ENCODE results near the gene PDGFA.

The PDGFA gene

DNA sequence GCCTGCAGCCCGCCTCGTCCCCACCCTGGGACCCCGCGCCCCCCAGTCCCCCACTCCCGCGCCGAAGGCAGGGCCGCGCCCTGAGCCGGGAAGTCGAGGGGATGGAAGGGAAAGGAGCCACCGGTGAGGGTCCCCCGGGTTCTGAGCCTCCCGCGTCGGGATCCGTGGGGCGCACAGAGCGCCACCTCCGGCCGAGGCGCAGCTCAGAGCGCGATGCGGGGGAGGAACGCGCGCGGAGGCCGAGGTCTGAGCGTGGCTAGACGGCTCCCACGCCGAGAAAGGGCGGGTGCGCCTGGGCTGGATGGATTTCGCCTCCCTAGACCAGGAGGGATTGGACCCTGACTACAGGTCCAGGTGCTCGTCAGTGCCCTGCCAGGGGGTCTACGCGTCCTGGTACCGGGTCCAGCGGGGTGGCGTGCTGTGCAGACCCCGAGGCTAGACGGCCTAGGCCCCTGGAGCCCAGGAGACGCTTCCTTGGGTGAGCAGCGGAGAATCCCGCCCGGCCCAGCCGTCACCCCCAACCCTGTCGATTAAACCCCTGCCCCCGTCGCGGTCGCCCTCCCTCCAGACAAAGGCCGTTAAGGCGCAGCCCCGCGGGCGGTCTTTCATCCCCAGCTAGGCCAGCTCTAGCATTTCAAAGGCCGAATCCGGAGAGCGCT is 986 bp upstream of the PDGFA start:
- peak overlapping the region; percentile 44 for H3K4me3 ChIP-seq (ENCODE audit: low read depth, low read length)
- no peak for DNase-seq (ENCODE audit: low read depth)

DNA sequence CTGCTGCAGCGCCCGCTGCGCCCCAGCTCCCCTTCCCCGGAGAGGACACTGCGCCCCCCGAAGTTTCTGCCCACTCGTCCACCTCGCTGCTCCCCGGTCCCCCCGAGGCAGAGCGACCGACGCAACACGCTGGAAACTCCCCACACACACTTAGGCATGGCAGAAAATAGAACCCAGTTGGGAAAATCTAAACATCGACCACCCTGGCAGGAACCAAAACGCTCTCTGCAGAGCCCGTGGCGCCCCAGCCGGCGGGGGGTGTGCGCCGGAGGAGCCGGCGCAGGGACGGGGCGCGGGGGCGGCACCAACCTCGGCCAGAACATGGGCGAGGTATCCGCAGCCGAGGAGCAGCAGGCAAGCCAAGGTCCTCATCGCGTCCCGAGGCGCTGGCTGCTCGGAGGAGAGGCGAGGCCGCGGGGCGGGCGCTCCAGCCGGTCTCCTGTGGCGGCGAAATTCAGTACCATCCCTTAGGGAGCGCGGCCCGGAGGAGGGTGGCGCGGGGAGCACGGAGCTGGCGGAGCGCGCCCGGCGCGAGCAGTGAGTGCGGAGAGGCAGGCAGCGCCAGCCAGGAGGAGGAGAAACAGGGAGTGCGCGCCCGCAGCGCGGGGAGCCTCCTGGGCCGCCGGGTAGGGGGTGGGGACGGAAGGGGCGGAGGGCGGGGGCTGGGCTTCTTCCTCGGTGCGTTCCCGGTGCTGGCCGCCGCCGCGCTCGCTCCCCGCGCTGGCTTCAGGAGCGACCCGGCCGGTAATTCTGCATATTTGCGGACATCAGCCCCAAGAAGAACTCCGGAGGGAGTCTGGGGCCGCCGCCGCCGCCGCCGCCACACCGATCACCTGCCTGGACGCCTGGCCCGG is 789 bp downstream of the PDGFA start:
- H3K4me3 ChIP-seq (ENCODE audit: low read depth, low read length): peak overlapping the region; percentile 64
- DNase-seq (ENCODE audit: low read depth): no peak

DNA sequence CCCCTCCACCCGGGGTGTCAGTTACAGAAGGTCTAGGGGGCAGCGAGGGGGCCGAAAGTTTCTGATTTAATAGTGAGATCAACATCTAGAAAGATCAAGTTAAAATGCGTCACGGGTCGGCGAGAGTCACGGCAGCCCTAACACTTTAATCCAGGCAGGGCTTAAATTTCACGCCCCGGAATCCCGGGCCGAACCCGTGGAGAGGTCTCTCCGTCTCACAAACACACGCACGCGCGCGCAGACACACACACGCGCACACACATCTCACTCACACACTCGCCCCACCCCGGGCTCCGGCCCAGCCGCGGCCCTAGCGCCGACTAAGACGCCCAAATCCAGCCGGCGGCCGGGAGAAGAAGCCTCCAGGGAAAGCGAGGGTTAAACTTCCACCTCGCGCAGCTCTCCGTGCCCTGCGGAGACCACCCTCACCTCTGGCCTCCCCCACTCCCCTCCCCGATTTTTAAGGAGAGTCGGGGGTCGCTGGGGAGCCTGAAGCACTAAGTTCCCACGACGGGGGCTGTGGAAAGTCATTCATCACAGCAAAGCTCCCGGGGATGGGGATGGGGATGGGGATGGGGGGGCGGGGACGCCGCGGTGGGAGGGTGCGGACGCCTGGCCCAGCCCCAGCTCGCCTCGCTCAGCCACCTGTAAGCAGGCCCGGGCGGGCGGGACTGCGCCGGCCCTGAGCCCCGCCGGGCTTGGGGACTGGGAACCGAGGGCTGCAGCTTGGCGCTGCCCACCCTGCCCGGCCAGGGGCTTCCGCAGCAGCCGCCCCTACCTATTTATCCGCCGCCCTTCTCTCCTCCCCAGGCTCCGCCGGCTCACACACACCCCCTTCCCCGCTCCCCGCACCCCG is 1.6 kb downstream of the PDGFA start:
- peak overlapping the region; percentile 64 for H3K4me3 ChIP-seq (ENCODE audit: low read depth, low read length)
- no peak for DNase-seq (ENCODE audit: low read depth)

DNA sequence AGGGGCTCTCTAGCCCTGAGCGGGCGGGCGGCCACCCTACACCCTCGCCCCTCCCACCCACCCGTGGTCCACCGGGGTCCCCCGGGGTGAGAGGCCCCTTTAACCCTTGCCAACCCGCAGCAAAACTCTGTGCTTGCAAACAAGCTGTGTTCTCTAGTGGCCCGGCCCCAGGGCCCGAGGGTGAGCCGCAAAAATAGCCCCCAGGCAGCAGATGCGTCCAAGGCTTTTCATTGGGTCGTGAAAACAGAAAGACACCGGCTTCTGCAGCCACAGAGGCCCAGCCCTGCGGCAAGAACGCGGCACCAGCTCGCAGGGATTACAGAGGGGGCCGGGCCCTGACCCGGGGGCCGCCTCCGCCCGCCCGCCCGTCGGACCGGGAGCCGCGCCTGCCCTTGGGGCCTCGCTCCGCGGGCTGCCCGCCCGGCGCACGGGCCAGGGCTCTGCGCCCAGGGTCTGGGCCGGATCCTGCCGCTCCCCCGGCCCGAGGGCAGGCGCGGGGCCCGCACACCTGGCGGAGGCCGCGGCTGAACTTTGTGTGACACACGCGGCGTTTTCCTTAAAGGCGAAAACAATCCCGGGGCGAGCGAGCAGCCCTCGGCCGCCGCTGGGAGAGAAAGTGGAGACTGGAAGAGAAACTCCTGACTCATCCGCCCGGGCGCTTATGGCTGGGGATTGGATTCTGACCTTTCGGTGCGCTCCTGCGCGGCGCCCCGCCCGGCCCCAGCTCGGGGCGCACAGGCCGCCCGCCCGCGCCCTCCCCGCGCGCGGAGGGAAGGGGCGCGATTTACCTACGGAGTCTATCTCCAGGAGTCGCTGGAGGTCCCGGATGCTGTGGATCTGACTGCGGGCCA is 2.8 kb downstream of the PDGFA start:
- DNase-seq (ENCODE audit: low read depth): no peak
- peak overlapping the region; percentile 64 for H3K4me3 ChIP-seq (ENCODE audit: low read depth, low read length)

DNA sequence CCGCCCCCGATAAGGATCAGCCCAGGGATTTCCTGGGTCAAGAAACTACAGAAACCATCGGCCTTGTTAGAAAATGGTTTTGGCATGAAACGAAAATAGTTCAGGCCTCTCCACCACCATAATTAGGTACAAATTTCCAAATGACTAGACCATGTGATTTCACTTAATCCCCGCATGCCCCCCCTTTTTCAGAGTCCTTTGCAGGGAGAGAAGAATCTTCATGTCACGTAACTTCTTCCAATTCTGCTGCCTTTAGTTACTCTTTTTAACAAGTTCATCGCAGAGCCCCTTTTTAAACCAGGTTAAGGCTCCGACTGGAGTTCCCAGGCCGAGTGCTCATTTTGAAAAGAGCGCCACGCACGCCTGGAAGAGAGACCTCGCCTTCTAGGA is 3.4 kb downstream of the PDGFA start:
- DNase-seq (ENCODE audit: low read depth): no peak
- peak overlapping the region; percentile 22 for H3K4me3 ChIP-seq (ENCODE audit: low read depth, low read length)

DNA sequence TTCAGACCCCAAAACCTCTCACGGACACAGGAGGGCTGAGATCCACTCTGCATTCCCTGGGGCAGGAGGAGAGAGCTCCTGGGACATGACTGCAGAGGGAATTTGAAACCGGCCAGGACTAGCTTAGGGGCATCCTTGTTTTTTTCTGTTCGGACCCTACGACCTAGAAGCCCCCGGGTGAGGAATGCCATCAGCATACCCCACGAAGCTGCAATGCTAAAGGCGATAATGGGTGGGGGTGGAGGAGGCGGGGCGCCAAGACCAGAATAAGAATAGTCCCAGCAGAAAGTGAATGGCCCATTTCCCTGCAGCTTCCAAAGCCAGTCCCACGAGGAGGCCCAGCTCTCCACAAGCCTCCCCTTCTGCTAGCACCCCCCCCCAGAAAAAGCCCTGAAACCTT is 4.0 kb downstream of the PDGFA start:
- no peak overlapping the region for H3K4me3 ChIP-seq (ENCODE audit: low read depth, low read length)
- no peak for DNase-seq (ENCODE audit: low read depth)

DNA sequence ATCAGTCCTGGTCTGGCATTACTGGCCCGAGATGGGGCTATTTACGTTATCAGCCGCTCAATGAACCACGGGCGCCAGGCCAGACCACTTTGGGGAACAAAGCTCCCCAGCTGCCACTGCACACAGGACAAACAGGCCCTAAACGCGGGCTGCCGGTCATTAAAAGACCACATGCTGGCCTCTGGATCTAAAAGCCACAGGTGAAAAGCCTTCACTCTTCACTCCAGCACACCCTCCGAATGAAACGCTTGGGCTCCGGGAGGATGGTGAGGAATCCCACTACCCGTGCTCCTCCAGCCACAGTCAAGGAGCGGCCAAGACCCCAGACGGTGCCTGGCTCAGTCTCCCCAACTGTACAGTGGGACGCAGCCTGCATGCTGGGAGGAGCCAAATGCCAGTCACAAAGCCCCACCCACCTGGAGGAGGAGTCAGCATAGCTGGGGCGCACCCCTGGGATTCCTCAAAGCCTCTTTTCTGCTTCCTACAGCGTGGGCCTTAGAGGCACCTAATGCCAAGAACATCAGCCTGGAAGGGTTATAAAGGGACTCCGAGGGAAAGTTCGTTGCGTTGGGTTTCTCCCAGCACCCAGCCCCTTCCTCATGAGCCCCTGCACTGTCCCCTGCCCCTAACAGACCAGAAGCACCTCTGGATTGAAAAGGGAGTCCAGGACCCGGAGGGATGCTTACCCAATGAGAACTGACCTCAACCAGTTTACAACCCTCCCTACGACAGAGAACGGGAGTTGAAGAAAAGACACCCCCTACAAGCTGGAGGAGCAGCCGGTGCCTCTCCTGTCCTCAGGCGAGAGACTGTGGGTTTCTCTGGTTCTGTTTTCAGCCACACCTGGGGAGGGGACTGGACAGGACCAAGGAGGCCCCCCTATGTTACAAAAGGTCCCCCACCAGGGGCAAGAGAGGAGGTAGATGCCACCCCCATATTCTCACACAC is 4.7 kb downstream of the PDGFA start:
- DNase-seq (ENCODE audit: low read depth): no peak
- H3K4me3 ChIP-seq (ENCODE audit: low read depth, low read length): no peak overlapping the region

DNA sequence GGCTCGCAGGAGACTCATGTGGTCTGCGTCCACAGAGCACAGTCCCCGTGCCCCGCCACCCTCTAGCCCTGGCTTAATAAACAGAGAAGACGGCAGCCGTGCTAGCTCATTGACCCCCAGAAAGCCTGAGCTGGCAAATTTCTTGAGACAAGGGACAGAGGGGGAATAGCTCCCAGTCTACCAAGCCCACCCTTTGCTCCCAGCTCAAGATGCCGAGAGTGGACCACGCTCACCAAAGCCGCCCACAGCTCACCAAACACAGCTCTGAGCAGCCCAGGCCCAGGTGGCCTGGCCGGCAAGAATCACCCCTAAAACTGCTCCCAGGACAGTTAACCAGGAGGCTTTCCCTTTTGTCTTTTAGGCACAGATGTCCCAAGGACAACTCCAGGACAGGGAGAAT is 5.4 kb downstream of the PDGFA start:
- H3K4me3 ChIP-seq (ENCODE audit: low read depth, low read length): no peak overlapping the region
- no peak for DNase-seq (ENCODE audit: low read depth)

DNA sequence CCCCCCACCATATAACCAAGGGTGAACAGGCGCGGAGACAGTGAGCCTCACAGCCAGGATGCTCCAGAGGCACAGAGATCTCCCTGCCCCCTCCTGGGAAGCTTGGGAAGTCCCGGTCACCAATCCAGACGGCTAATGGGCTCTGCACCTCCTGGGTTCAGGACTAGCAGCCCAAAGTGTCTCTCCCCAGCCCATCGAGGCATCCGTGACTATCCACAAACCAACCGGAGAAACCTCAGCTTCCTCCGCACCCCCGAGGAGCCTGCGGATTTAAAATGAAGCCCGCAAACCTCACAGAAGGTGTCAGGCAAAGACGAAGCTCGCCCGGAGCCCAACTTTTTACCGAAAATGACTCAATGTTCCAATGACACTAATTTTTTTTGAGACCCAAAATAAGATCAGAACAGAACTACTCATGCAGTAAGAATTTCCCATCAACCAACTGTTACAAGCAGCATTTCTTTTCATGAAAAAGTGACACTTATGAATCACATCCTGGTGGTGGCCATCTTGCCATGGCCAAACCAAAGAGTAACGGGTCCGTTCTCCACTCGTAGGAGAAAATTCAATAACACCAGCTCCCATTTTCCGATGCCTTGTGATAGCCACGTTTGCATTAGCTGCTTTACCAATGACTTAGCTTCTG is 6.0 kb downstream of the PDGFA start:
- no peak overlapping the region for H3K4me3 ChIP-seq (ENCODE audit: low read depth, low read length)
- no peak for DNase-seq (ENCODE audit: low read depth)

DNA sequence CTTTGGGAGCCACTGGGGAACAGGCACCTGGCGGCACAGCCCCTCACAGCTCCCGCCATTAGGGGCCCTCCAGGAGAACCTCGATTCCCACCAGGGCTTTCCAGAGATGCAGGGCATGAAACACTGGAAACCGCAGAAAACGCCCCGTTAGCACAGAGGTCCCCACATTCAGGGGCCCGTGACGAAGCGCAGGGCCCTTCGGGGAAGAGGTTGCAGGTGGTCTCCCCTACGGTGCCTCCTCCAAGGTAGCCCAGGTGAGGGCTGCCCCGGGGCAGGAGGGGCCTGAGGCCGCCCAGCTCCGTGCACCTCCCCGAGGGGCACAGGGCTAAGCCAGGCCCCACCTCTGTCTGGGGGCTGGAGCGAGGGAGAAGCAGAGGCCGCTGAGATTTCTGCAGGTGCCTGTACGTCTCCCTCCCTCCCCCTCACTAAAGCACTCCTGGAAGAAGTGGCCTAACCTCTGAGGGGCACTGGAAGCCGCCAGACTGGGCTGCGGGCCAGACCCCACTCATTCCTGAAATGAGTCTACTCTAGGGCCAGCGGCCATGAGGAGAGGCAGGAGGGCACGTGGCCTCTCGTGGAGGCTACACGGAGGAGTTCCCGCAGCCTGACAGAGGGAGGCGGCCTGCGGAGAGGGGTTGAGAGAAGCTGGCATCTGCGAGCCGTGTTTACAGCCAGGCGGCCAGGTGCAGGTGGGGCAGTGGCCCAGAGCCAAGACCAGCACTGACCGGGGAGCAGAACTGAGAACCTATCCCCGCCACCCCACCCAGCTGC is 6.9 kb downstream of the PDGFA start:
- no peak overlapping the region for H3K4me3 ChIP-seq (ENCODE audit: low read depth, low read length)
- DNase-seq (ENCODE audit: low read depth): no peak

DNA sequence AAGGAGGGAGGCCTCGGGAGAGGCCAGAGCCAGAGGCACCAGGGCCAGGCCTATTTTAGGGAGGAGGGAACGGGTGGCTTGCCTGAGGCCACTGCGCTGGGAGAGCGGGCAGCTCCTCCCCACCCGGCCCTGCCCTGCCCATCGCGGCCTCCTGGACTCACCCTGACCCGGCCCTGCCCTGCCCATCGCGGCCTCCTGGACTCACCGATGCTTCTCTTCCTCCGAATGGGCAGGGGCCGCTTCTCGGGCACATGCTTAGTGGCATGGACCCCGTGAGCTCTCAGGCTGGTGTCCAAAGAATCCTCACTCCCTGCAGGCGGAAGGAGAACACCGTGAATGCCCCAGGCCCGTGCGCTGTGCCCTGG is 7.5 kb downstream of the PDGFA start:
- no peak overlapping the region for H3K4me3 ChIP-seq (ENCODE audit: low read depth, low read length)
- DNase-seq (ENCODE audit: low read depth): no peak

DNA sequence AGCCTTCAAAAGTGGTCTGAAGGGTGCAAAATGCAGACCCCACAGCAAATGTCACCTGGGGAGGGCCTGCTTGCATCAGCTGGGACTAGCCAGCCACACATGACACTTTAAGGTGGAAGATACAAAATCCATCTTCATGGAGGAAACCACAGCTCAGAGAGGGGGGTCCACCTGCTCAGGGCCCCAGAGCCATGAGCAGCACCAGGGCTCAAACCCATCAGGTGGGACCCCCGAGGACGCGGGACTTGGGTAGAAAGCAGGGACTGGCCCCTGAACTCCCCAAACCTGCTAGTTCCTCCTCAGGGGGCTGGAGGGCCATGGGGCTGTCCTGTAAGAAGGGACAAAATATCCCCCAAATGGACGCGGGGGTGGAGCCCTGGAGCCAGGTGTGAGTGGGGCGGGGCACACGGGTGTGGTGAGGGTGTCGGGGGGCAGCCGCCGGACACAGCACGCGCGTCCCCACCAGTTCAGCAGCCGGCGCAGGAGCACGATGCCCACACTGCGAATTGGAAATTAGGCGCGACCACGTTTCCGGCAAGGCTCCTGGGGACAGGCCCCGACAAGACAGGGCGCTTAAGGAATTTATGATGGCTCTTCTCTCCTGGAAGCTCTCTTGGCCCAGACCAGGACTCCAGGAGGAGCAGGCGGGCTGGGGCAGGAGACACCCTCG is 8.0 kb downstream of the PDGFA start:
- no peak overlapping the region for H3K4me3 ChIP-seq (ENCODE audit: low read depth, low read length)
- no peak for DNase-seq (ENCODE audit: low read depth)

DNA sequence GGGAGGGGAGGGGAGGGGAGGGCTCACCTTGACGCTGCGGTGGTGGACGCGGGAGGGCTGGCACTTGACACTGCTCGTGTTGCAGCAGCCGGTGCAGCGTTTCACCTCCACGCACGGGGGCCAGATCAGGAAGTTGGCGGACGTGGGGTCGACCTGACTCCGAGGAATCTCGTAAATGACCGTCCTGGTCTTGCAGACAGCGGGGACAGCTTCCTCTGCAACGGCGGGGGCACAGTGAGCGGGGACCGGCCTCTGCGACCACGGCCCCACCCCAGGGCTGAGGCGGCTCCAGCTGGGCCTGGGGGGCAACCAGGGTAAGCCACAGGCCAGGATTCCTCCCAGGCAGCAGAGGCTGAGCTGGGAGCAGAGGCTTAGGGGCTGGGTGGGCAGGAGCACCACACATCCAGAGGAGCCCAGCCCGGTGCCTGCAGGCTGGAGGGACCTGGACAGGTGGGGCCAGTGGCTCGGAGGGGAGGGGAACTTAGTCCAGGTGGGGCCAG is 8.8 kb downstream of the PDGFA start:
- DNase-seq (ENCODE audit: low read depth): no peak
- H3K4me3 ChIP-seq (ENCODE audit: low read depth, low read length): no peak overlapping the region

DNA sequence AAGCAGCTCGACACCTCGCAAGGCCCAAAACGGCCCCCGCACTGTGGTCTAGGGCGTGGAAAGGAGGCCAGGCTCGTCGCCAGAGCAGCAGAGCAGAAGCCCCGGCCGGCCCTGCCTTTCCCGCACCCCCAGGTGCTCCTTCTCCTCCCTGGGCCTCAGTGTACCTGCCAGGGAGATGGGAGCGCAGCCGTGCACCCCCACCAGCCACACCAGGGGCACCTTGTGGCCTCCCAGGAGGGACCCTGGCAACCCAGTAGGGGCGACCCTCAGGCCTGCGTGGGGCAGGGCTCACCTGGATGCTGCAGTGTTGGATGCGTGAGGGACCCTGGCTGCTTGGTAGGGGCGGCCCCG is 9.5 kb downstream of the PDGFA start:
- no peak overlapping the region for H3K4me3 ChIP-seq (ENCODE audit: low read depth, low read length)
- no peak for DNase-seq (ENCODE audit: low read depth)

DNA sequence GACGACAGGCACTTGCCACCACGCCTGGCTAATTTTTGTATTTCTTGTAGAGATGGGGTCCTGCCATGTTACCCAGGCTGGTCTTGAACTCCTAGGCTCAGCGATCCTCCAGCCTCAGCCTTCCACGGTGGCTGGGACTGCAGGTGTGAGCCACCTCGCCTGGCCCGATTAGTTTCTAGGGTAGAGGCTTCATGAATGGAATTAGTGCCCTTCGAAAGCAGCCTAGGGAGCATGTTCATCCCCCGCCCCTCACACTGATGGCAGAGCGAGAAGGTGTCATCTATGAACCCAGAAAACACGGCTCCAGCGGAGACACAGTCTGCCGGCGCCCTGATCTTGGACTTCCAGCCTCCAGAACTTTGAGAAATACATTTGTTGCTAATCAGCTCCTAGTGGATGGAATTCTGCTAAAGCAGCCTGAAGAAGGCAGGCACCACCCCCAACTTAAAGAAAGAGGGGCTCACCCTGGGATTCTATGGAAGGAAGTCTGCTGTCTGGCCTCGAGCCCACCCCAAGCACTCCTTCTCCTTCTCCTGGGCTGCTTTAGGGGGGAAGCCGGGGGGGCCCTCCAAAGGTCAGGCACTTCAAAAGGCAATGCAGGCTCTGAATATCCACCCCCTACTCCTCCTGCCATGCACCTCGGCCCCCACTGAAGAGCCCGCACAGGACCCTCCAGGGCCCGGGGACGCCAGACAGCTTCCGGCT is 10.1 kb downstream of the PDGFA start:
- H3K4me3 ChIP-seq (ENCODE audit: low read depth, low read length): no peak overlapping the region
- no peak for DNase-seq (ENCODE audit: low read depth)
